ENCODE measurements around the gene SETD7. TPM values are rescaled to one million over a fixed set of nuclear protein-coding genes. Genes with fewer than 3 reads are reported as not detected.

Gene SETD7
- total RNA-seq, 1 experiment from 2014 or later, result 41.6 TPM

GRCh38 chr4:139453371-139454110 lies 102.5 kb downstream of the SETD7 start (continued):
- TF ChIP-seq ZBTB33 (IDR thresholded peaks at IDR 0.05; ENCODE audit: extremely low read depth, insufficient replicate concordance, low read length) (peak; percentile 94), ZNF274 (IDR thresholded peaks at IDR 0.05; ENCODE audit: low read depth, low read length) (no peak)

GRCh38 chr4:139453041-139453370 lies 103.0 kb downstream of the SETD7 start:
- POLR2A ChIA-PET, result interaction anchor here (0.8 to 1.4 kb wide), 3 partner anchors 13 to 105 kb away, joined by 3 to 4 read pairs (median 4); partner anchors contain the start of gene SETD7
- H3K4me3 ChIP-seq (replicated peaks in 1 of 2; ENCODE audit: low read depth in 1 of 2, low read length in 2 of 2), result peak overlapping the region; percentile 72 to 92
- H2AFZ ChIP-seq (ENCODE audit: low read depth, low read length, poor library complexity, severe bottlenecking), result no peak overlapping the region
- CTCF ChIA-PET, result interaction anchor here (0.5 to 1.0 kb wide), 4 partner anchors 14 to 276 kb away, joined by 3 to 9 read pairs (median 4); partner anchors contain the start of gene ELF2
- no peaks in the 10 kb centered on the region for H4K20me1 ChIP-seq (ENCODE audit: insufficient read depth)
- DNase-seq (ENCODE audit: low read depth, low spot score) (no peak), ATAC-seq (peak; percentile 33)
- H3K27me3 ChIP-seq (ENCODE audit: insufficient read depth, low read length), result no peaks in the 10 kb centered on the region
- no peaks in the 10 kb centered on the region for H3K9me3 ChIP-seq (ENCODE audit: control insufficient read depth in 1 of 2, insufficient read depth in 1 of 2, low read depth in 1 of 2, low read length in 2 of 2)
- RAD21 ChIA-PET (ENCODE audit: low non-redundant PET in 1 of 2, low total read pairs in 2 of 2, uncharacterized antibody in 2 of 2, unreplicated experiment in 2 of 2), result interaction anchor here in 1 of 2 experiments (0.6 kb wide), 1 partner anchor 436 kb away, joined by 3 read pairs; no protein-coding TSS in a partner anchor
- no peaks in the 10 kb centered on the region for H3K36me3 ChIP-seq (ENCODE audit: control insufficient read depth in 1 of 2, insufficient read depth in 2 of 2, low read length in 2 of 2)
- H3K79me2 ChIP-seq (ENCODE audit: insufficient read depth, low read length), result peaks cover 50% of the 10 kb centered on the region
- peak overlapping the region; percentile 83 for H3K9ac ChIP-seq (ENCODE audit: low read length)
- H3K4me2 ChIP-seq (ENCODE audit: low read length), result peak overlapping the region; percentile 89
- TSS peak; percentile 63 for BruUV-seq (replicated peaks)
- H3K27ac ChIP-seq (ENCODE audit: low read depth, low read length), result peak overlapping the region; percentile 93
- TF ChIP-seq RAD21 (IDR thresholded peaks at IDR 0.05; ENCODE audit: low read depth) (peak; percentile 35; the same call in 1 of the 2 replicates), SRF (IDR thresholded peaks at IDR 0.05; ENCODE audit: low read depth) (no peak), CTCF (IDR thresholded peaks at IDR 0.05 in 2 of 3, conservative IDR thresholded peaks at IDR 0.05 in 1 of 3; ENCODE audit: borderline replicate concordance in 1 of 3, insufficient read depth in 1 of 3, low read depth in 2 of 3, low read length in 2 of 3) (peak; percentile 27 to 53 (median 28); a peak in 3 of 6 replicates)
- intact Hi-C loops (cut with micrococcal nuclease), result no loop called here
- H3K9me2 ChIP-seq (ENCODE audit: insufficient read depth), result no peaks in the 10 kb centered on the region
- H3K4me1 ChIP-seq (ENCODE audit: control insufficient read depth in 1 of 2, insufficient read depth in 2 of 2, low read length in 2 of 2), result peaks cover 7 to 23% of the 10 kb centered on the region in 2 experiments; a peak in 3 of 4 replicates

Data from HCT116 (cell line).